OCI-M2 (cell line): ENCODE data around the gene ALDH18A1.
"Not testable (repeated sequence)": the region's sequence is repeated elsewhere in the genome, so short reads cannot be mapped to it uniquely, and the experiment has no call there.

Experiments used
- DNase-seq: peaks from one replicate; lab custom pipeline; 2025; ENCODE audit not compliant: unreplicated experiment; lab: John Stamatoyannopoulos, UW

Gene ALDH18A1

DNA sequence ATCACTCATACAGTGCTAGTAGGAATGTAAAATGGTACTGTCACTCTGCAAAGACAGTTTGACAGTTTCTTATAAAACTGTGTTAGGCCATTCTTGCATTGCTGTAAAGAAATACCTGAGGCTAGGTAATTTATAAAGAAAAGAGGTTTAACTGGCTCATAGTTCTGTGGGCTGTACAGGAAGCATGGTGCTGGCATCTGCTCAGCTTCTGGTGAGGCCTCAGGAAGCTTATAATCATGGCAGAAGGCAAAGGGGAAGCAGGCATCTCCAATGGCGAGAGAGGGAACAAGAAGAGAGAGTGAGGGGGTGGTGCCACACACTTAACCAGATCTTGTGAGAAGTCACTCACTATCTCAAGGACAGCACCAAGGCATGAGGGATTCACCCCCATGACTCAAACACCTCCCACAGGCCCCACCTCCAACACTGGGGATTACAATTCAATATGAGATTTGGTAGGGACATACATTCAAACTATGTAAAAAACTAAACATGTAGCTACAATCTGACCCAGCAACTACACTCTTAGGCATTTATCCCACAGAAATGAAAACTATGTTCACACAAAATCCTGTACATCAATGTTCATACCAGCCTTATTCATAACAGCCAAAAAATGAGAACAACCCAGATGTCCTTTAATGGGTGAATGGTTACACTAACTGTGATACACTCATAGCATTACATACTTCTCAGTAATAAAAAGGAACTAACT, 5.0 kb downstream of the ALDH18A1 start:
- DNase-seq = no peak

DNA sequence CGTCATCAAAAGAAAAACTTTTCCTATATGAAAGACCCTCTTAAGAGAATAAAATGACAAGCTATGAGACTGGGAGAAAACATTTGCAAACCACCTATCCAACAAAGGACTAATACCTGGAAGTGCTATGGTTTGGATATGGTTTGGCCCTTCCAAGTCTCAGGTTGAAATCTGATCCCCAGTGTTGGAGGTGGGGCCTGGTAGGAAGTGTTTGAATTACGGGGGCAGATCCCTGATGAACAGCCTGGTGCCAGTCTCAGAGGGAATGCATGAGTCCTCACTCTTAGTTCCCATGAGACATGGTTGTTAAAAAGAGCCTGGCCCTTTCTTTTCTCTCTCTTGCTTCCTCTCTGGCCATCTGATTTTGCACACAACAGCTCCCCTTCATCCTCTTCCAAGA, 6.3 kb downstream of the ALDH18A1 start:
- no peak for DNase-seq

DNA sequence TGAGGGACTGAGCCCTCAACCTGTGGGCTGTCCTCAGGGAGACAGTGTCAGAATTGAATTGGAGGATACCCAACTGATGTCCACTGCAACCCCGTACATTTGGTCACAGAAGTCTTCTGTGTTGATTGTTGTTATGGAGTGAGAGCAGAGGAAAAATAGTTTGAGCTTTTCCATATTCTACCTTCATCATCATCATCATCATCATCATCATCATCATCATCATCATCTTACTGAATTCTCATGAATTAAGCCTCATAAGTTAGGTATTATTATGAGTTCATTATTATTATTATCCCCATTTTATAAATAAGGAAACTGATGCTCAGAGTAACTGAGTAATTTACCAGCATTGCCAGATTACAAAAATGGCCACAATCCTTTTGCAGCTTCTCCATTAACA, 8.4 kb downstream of the ALDH18A1 start:
- DNase-seq = no peak

DNA sequence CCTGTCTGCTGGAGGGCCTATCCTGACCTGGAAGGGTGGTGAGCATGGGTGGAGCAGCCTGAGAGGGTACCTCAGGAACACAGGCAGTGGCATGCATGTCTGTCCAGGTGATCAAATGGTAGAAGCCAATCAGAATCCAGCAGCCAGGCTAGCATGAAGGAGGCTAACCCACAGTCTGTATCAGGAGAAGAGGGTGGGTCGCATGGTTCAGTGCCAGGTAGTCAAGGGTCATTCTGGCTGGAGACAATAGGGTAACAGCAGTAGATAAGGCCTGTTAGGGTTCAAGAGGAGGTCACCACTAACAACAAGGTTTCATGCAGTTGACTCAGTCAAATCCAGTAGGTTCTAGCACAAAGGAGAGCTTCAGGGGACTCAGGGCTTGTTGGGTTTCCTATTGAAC, 10.4 kb downstream of the ALDH18A1 start:
- no peak for DNase-seq

DNA sequence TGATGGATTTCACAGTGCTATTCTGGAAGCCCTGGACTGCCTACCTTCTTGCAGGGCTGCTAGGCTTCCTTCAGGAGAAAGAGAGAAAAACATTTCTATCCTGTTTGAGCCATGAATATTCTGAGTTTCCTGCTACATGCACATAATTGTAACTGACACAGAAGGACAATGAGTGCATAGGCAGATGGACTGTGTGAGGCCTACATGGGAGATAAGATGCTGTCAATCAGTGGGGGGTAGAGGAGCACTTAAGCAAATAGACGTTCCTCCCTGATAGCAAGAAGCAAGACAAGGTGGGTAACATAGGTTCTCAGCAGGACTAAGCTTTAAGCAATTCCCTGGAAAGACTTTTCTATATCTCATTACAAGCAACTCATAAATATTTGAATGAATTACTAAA, 11.6 kb downstream of the ALDH18A1 start:
- no peak for DNase-seq

DNA sequence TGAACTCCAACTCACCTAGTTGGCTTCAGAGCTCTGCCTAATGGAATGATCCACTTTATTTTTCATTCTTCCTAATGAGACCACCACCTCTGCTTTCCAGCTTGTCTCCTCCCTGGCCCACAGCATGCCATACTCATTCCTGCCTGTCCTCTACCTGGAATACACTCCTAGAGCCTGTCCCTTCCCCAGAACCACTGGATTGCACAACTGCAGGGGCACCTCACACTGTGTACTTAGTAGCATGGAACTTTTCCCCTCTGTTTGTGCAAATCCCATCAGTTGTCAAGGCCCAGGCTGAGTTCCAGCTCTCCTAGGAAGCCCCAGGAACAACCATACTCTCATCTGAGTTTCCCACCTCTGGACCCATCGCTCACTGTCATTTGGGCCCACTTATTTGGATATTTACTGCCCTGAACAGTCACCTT, 15.6 kb downstream of the ALDH18A1 start:
- DNase-seq = no peak

DNA sequence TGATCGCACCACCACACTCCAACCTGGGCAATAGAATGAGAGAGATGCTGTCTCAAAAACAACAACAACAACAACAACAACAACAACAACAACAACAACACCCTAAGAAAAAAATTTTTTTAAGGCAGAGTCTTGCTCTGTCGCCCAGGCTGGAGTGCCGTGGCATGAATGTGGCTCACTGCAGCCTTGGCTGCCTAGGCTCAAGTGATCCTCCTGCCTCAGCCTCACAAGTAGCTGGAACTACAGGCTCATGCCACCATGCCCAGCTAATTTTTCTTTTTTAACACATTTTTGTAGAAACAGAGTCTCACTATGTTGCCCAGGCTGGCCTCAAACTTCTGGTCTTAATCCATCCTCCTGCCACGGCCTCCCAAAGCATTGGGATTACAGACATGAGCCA, 18.6 kb downstream of the ALDH18A1 start:
- no peak for DNase-seq

DNA sequence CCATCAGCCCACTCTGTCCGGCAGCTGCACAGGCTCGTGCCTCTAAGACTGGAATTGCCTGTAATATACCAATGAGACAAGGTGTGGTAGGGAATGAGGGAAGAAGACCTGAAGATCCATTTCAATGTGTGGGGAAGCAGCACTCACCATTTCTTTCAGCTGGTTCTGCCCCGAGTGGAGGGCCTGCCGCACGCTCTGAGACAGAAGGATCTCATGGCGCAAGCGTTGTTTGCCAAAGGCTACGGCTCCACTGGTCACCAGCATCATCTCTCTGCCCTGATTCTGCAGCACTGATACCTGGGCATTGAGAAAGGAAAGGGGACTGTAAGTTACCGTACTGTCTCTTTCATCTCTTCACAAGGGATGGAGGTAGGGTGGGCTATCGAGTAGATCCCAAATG, 19.4 kb downstream of the ALDH18A1 start:
- DNase-seq = no peak

DNA sequence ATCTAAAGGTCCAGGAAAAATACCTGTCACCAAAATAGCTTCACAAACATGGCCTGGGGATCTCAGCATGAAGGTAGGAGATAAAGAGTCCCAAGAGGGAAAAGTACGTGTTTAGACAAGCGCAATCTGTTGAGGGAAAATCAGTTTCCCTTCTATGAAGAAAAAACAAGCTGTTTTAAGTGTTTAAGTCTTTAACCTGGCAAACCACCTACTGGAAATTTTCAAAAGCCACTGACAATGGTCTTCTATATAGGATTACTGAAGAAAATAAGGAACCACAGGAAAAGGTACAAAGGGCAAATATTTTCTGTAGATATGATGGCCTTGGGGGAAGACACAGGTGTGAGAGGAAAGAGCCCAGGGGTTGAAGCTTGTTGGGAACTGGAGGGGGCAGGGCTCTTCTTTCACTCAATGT, 21.2 kb downstream of the ALDH18A1 start:
- no peak for DNase-seq

DNA sequence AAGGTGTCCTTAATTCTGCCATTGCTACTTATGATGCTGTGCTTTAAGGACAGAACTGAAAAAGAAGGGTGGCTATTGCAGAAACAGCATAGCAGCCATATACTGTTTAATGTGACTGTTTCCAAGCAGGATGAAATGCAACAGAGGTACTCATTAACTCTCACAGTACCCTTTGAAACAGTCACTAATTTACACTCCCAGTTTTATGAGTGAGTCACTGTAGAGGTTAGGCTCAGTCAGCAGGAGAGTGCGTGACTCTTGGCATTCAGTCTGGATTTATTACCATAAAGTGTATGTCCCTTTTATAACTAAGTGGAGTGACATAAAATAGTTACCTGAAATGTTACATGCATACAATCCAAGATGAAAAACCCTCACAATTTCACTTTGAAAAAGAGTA, 27.7 kb downstream of the ALDH18A1 start:
- no peak for DNase-seq

DNA sequence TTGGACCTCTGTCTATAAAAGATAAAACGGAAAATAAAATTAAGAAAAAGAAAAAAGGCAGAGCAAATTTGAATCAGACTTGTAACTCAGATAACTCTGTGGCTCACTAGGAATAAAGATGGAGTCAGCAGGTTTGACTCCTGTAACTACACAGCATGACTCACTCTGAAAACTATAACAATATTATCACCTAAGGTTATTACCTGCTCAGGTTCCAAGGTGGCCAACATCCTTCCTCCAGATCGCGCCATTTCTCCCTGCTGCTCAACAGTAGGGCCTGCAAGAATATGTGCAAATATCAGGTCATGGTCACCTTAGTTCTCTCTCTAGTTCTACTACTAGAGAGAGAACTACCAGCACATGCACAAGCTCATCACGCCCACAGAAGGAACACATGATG, 30.0 kb downstream of the ALDH18A1 start:
- no peak for DNase-seq

DNA sequence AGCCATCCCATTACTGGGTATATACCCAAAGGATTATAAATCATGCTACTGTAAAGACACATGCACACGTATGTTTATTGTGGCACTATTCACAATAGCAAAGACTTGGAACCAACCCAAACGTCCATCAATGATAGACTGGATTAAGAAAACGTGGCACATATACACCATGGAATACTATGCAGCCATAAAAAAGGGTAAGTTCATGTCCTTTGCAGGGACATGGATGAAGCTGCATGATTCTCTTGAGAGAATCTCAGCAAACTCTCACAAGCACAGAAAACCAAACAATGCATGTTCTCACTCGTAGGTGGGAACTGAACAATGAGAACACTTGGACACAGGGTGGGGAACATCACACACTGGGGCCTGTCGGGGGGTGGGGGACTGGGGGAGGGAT, 36.1 kb downstream of the ALDH18A1 start:
- not testable (repeated sequence) for DNase-seq

DNA sequence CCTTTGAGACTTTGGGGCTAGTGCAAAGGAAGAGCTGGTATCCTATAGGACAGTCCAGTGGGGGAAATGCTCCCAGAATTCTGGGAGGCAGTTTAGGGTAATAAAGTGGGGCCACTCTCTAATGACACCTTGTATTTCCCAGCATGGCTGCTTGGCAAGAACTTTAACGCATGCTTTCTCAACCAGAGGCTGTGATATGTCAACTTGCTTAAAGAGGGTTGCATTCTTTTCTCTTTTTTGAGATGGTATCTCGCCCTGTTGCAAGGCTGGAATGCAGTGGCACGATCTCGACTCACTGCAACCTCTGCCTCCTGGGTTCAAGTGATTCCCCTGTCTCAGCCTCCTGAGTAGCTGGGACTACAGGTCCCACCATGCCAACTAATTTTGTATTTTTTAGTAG, 38.4 kb downstream of the ALDH18A1 start:
- no peak for DNase-seq

DNA sequence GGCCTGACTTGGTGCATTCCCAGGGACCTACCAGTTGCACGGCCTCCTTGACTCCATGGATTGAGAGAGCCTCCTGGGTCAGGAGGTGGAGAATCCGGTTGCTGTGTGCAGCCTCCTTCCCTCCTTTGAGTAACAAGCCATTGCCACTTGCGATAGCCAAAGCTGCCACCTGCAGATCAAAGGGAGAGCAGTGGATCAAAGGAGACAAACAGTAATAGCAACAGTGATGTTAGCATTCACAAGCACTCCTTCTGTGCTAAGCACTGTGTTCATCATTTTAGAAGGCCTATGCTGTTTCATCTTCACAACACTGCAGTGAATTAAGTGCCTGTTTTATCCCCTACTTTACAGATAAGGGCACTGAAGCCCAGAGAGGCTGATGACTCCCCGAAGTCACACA, 40.1 kb downstream of the ALDH18A1 start:
- no peak for DNase-seq

DNA sequence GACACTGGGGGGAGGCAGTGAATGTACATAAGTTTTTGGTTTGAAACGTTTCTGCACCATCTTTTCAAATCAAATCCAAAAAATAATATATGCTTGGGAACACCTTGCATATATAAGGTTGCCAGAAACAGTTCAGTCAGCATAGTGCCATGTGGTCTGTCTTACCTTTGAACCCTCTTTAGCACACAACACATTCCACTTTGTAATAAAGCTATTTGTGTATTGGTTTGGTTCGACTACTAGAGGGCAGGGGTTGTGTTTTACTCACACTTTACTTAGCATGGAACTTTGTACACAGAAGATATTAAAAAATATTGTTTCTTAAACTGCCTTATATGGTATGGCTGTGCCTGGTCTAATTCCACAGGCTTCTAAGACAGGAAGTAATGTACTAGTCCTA, 43.2 kb downstream of the ALDH18A1 start:
- DNase-seq = no peak

DNA sequence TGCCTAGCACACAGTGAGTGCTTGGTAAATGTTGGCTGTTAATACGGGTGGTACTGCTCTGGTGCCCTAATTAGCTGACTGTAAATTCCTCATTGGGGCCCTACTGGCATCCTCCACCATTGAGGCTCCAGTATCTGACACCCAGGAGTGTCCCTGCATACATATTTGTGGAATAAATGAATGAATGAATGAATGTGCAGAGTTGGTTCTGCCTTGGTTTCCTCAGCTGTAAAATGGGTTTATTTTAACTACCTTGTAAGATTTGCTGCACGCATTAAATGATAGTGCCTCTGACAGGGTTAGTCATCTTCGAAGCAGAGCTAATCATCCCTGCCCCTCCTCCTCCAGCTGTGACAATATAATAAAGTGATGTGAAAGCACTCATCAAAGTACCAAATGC, 45.8 kb downstream of the ALDH18A1 start:
- DNase-seq = no peak

DNA sequence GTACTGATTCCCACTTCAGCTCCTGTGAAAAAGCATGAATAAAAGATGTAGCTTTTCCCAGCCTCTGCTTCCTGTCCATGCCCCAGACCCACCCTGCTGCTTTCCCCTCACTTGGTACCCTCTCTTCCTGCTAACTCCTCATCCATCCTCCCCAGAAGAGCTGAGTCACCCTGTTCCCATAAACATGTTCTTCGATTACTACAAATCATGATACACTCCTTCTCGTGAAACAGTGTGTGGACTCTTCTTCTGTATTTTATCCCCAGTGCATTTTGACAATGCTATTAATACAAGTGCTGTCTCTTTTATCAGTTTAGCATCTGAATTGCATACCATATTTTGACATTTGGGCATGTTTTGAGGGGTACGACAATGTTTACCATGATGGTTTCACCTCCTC, 49.6 kb downstream of the ALDH18A1 start:
- DNase-seq = no peak

DNA sequence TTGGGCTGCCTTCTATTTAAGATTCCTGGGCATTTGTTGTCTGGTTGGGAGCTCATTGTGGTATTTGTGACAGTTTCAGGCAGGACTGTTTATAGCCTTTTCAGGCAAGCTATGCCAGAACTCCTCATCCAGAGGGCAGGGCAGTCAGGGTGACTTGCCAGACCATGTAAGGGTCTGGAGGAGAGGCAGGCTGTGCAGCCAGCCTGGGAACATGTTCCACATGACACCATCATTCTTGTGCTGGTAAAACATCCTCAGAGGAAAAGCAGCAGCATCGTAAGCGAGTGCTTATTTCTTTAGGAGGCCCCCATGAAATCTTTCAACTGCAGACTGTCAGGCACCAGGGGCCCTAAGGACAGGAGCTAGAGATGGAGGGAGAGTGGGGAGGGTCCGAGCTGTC, 51.3 kb downstream of the ALDH18A1 start:
- no peak for DNase-seq

DNA sequence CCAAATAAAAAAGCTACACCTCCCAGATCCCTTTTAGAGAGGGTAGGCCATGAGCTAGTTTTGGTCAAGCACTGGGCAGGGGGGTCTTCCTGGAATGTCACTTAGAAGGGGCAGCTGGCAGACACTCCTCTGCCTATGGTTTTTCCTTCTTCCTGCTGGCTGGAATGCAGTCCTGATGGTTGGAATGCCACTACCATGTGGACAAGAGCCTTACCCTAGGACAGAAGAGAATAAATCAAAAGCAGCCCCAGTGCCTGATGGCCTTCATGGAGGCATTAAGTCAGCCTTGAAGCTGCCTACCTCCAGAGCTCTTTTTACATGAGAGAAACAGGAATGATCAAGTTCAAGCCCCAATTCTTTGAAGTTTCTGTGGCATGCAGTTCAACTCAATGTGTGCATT, 51.9 kb downstream of the ALDH18A1 start:
- no peak for DNase-seq

DNA sequence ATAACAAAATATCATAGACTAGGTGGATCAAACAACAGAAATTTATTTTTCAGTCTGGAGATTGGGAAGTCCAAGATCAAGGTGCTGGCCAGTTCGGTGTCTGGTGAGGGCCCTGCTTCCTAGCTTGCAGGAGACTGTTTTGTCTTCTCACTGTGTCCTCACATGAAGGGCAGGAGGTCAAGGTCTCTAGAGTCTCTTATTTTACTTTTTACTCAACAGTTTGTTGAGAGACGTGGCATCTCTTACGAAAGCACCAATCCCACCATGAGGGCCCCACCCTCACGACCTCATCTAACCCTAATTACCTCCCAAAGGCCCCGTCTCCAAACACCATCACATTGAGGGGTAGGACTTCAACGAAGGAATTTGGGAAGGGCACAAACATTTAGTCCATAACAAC, 54.1 kb downstream of the ALDH18A1 start:
- no peak for DNase-seq

DNA sequence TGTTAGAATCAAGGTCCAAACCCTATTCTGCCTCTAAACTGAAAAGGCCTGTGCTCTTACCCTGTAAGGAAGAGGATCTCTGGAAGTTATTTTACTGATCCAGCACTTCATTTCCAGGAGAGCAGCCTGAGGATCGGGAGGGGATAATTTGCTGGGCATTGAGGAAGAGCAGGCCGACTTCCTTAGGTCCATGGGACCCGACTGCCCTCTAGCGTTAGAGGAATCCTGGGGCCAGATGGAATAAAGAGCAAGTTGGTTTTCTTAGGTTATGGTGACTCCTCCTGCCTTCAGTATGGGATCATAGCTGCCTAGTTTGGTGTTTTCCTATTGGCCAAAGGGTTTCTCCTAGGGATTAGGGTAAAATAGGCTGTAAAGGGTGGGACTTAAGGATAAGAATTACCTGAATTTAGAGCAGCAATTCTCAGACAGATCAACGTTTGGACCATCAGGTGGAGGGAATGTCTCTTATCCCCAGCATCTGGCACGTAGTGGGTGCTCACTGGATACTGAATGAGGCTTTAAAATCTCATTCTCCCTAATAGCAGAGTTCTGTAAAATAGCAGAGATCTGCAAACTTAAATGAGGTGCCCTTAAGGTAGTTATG, 55.3 kb downstream of the ALDH18A1 start:
- DNase-seq = peak; percentile 66

DNA sequence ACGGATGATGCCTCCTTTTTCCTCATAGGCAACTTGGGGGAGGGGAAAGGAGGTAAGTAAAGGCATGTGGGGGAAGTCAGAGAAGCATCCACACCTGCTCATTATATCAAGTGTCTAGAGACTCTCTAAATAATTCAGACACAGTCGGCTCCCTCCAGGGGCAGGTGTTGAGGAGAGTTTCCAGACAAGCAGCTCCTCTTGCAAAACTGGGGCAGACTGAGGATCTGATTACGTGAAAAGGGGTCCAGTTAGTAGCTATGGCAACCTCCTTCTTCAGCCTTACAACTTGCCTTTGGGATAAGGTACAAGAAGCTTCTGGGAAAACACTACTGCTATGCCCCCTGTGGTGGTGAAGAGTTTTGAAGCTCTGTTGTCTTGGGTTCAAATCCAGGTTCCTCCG, 56.4 kb downstream of the ALDH18A1 start:
- DNase-seq = no peak

DNA sequence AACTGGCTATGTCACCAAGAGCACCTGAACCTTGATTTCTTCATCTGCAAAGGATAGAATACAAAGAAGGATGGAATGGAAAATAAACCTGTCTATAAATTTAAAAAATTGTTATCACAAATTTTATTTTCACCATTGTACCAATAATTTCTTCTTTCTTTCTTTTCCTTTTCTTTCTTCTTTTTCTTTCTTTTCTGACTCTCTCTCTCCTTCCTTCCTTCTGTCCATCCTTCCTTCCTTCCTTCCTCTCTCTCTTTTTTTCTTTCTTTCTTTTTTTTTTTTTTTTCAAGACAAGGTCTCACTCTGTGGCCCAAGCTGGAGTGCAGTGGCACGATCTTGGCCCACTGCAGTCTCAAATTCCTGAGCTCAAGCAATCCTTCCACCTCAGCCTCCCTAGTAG, 58.7 kb downstream of the ALDH18A1 start:
- no peak for DNase-seq
